Measurements from ENCODE around the gene FOXD2.

FOXD2 gene

DNA sequence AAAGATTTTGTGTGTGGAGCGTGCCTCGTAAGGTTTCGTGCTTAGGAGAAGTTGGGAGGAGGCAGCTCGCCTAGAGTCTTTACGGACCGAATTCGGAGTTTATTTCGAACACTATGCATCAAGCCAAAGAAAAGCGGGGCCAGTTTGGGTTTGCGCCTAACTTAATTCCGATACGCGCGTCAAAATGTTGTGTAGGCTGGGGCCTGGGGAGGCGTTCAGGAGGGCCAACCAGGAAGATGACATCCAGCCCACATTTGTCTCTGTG lies 6.4 kb downstream of the FOXD2 start:
- TF ChIP-seq, protein P1, sequence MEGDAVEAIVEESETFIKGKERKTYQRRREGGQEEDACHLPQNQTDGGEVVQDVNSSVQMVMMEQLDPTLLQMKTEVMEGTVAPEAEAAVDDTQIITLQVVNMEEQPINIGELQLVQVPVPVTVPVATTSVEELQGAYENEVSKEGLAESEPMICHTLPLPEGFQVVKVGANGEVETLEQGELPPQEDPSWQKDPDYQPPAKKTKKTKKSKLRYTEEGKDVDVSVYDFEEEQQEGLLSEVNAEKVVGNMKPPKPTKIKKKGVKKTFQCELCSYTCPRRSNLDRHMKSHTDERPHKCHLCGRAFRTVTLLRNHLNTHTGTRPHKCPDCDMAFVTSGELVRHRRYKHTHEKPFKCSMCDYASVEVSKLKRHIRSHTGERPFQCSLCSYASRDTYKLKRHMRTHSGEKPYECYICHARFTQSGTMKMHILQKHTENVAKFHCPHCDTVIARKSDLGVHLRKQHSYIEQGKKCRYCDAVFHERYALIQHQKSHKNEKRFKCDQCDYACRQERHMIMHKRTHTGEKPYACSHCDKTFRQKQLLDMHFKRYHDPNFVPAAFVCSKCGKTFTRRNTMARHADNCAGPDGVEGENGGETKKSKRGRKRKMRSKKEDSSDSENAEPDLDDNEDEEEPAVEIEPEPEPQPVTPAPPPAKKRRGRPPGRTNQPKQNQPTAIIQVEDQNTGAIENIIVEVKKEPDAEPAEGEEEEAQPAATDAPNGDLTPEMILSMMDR (IDR thresholded peaks at IDR 0.05; ENCODE audit: borderline replicate concordance, insufficient read depth, low read depth, low read length) = no peak
- H3K4me3 ChIP-seq (ENCODE audit: low read depth, low read length) = no peak overlapping the region

GRCh38 chr1:47444562-47445465 lies 7.0 kb downstream of the FOXD2 start:
- peak overlapping the region; percentile 19 for H3K4me3 ChIP-seq (ENCODE audit: low read depth, low read length)
- TF ChIP-seq, protein P1 (IDR thresholded peaks at IDR 0.05; ENCODE audit: borderline replicate concordance, insufficient read depth, low read depth, low read length) = no peak

- no peak overlapping the region for H3K4me3 ChIP-seq (ENCODE audit: low read depth, low read length)
- TF ChIP-seq, protein P1 (IDR thresholded peaks at IDR 0.05; ENCODE audit: borderline replicate concordance, insufficient read depth, low read depth, low read length) = no peak
These were observed 8.1 kb downstream of the FOXD2 start for GRCh38 chr1:47445823-47446550.

DNA sequence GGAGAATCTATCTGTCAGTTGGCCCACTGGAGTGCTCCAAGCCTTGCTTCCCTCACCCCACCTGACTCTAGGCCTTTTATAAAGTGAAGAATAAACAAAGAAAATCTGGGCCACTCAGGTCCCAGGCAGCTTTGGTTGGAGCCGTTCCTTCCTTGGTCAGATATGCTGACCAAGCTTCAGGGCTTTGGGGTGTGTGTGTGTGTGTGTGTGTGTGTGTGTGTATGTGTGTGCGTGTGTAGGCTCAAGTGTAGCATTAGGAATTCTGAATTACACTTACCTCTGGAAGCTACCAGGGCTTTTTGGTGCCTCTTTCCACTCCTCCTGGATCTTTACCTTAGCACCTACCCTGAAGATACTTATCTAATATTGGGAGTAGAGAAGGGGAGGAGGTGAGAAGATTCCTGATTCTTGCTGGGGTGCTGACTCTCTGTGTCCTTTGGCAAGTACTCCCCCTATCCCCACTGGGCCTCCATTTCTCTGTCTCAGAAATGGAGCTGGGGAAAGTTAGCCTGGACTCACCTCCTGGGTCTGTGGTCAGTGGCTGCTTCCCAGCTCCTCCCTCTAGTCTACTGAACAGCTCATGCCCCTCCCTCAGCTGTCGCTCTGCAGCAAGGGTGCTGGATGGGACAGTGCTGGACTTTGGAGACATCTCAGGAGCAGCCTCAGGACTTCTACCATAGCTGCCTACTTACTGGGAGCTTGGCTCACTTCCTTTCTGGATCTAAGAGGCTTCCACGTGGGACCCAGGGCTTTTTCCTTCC lies 10.8 kb downstream of the FOXD2 start:
- H3K4me3 ChIP-seq (ENCODE audit: low read depth, low read length) = no peak overlapping the region
- TF ChIP-seq, protein P1 (IDR thresholded peaks at IDR 0.05; ENCODE audit: borderline replicate concordance, insufficient read depth, low read depth, low read length) = no peak

DNA sequence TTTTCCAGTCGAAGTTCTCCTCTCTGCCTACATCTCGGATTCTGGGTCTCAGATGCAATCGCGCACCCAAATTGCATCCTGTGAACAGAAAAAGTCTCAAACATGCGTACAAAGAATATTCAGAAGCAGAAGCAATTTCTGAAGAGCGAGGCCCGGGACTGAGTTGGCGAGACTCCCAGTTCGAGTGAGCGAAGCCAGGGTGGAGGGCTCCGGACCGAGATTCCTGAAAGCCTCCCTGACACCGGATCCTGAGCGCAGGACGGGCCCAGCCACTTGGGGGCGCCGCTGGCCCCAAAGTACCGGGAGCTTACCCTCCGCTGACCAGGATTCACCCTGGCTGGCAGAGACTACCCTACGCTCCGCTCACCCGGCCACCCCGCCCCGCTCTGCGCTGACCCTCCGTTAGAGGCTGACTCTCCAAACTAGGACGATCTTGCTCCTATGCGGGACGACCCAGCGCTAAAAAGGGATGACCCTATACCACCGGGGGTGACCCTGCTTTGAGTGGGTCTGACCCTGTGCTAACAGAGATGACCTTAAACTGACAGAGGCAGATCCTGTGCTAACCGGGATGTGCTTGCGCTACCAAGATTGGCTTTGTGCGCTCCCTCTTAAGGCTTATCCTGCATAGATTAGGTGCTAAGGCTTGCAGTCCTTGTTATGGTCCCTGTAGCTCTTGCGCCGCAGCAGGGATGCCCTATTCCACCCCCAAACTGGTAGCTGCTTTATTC lies 12.1 kb downstream of the FOXD2 start:
- TF ChIP-seq, protein P1 (IDR thresholded peaks at IDR 0.05; ENCODE audit: borderline replicate concordance, insufficient read depth, low read depth, low read length) = peak; percentile 46; the same call in 1 of the 2 replicates
- no peak overlapping the region for H3K4me3 ChIP-seq (ENCODE audit: low read depth, low read length)

GRCh38 chr1:47450606-47451005 lies 12.8 kb downstream of the FOXD2 start:
- TF ChIP-seq, protein P1 (IDR thresholded peaks at IDR 0.05; ENCODE audit: borderline replicate concordance, insufficient read depth, low read depth, low read length) = no peak
- H3K4me3 ChIP-seq (ENCODE audit: low read depth, low read length) = no peak overlapping the region
